ENCODE results near the gene STAU1. TPM values are rescaled to one million over a fixed set of nuclear protein-coding genes. Genes with fewer than 3 reads are reported as not detected.

STAU1 gene
- total and polyA plus RNA-seq, 2 donors (not counting 1 experiment from before 2014, with no cell fraction given) = 48.1 to 79.8 TPM

DNA sequence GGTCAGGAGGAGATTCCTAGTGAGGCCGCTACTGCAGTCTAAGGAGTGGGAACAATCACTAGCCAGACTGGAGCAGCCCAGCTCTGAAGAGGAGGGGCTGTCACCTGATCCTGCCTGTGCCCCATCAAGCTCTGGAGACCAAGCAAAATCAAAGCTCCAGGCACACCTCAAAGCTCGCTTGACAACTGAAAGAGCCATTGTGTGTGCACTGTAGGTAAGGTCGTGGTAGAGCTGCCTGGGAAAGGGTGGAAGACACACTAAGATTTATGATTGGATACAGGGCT lies 83.8 kb downstream of the STAU1 start:
- no peak for DNase-seq (ENCODE audit: low read depth in 2 of 2)
- Histone ChIP-seq H3K9me3 (ENCODE audit: control insufficient read depth, insufficient read depth, low read depth, low read length) (no peaks in the 10 kb centered on the region), H3K4me3 (replicated peaks in 1 of 4; ENCODE audit: control extremely low read depth in 1 of 4, insufficient read depth in 1 of 4, low read depth in 3 of 4, low read length in 4 of 4) (no peak overlapping the region), H3K4me1 (ENCODE audit: control insufficient read depth, extremely low read depth, insufficient read depth, low read length) (no peaks in the 10 kb centered on the region), H3K9ac (ENCODE audit: insufficient read depth, low read length) (no peak overlapping the region), H3K27ac (ENCODE audit: insufficient read depth, low read length) (no peak overlapping the region), H3K27me3 (ENCODE audit: control insufficient read depth, insufficient read depth, low read length) (no peaks in the 10 kb centered on the region), H3K4me2 (ENCODE audit: extremely low read depth, insufficient read depth, low read length) (no peak overlapping the region), H3K36me3 (ENCODE audit: control insufficient read depth, insufficient read depth, low read length) (peaks cover 6% of the 10 kb centered on the region), H4K20me1 (ENCODE audit: control insufficient read depth, extremely low read depth, insufficient read depth, low read length) (no peaks in the 10 kb centered on the region), H3K79me2 (ENCODE audit: control insufficient read depth, insufficient read depth, low read length) (no peaks in the 10 kb centered on the region), H2AFZ (ENCODE audit: low read length) (no peak overlapping the region)
- TF ChIP-seq EZH2 (IDR thresholded peaks at IDR 0.05; ENCODE audit: low read length, missing control alignments) = no peak
- TF ChIP-seq, protein P1, sequence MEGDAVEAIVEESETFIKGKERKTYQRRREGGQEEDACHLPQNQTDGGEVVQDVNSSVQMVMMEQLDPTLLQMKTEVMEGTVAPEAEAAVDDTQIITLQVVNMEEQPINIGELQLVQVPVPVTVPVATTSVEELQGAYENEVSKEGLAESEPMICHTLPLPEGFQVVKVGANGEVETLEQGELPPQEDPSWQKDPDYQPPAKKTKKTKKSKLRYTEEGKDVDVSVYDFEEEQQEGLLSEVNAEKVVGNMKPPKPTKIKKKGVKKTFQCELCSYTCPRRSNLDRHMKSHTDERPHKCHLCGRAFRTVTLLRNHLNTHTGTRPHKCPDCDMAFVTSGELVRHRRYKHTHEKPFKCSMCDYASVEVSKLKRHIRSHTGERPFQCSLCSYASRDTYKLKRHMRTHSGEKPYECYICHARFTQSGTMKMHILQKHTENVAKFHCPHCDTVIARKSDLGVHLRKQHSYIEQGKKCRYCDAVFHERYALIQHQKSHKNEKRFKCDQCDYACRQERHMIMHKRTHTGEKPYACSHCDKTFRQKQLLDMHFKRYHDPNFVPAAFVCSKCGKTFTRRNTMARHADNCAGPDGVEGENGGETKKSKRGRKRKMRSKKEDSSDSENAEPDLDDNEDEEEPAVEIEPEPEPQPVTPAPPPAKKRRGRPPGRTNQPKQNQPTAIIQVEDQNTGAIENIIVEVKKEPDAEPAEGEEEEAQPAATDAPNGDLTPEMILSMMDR (conservative IDR thresholded peaks at IDR 0.05 in 1 of 2, IDR thresholded peaks at IDR 0.05 in 1 of 2; ENCODE audit: low read depth in 1 of 2, low read length in 2 of 2) = no peak

DNA sequence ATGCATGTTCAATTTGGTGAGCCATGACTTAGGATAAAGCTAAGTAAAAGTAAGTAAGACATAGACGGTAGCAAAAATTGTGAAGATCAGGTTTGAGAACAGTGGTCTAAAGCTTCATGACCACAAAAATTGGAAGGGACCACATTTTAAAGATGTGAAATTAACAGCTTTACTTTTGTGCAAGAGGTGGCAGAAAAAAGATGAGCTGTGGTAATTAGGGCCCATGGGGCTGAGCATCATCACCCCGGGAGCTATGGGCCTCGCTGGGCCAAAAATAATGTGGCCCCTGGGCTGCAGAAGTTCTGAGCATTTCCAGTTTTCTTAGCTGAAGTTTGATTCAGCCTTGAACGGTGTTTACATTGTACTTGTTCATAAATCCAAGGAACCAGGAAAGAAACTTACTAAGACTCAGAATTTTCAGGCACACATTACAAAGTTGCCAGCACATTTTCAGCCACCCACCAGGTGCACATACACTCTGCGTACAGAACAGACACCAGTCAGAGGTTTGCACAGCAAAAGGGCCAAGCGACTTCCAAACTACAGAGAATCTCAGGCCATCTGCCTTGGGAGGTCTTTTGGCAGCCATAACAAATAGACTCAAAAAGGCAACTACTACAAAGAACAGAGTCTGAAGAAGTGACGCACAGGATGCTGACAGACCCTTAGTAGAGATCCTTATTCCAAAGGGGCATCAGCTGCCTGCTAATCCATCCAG lies 84.3 kb downstream of the STAU1 start:
- no peak overlapping the region for H2AFZ ChIP-seq (ENCODE audit: low read length)
- no peak overlapping the region for H3K27ac ChIP-seq (ENCODE audit: insufficient read depth, low read length)
- H3K4me3 ChIP-seq (replicated peaks in 1 of 4; ENCODE audit: control extremely low read depth in 1 of 4, insufficient read depth in 1 of 4, low read depth in 3 of 4, low read length in 4 of 4) = no peak overlapping the region
- H3K27me3 ChIP-seq (ENCODE audit: control insufficient read depth, insufficient read depth, low read length) = no peaks in the 10 kb centered on the region
- peaks cover 6% of the 10 kb centered on the region for H3K36me3 ChIP-seq (ENCODE audit: control insufficient read depth, insufficient read depth, low read length)
- DNase-seq (ENCODE audit: low read depth in 2 of 2) = no peak
- H3K9ac ChIP-seq (ENCODE audit: insufficient read depth, low read length) = no peak overlapping the region
- no peaks in the 10 kb centered on the region for H3K9me3 ChIP-seq (ENCODE audit: control insufficient read depth, insufficient read depth, low read depth, low read length)
- no peaks in the 10 kb centered on the region for H3K79me2 ChIP-seq (ENCODE audit: control insufficient read depth, insufficient read depth, low read length)
- no peaks in the 10 kb centered on the region for H3K4me1 ChIP-seq (ENCODE audit: control insufficient read depth, extremely low read depth, insufficient read depth, low read length)
- TF ChIP-seq, protein P1 (conservative IDR thresholded peaks at IDR 0.05 in 1 of 2, IDR thresholded peaks at IDR 0.05 in 1 of 2; ENCODE audit: low read depth in 1 of 2, low read length in 2 of 2) = no peak
- TF ChIP-seq EZH2 (IDR thresholded peaks at IDR 0.05; ENCODE audit: low read length, missing control alignments) = no peak
- no peaks in the 10 kb centered on the region for H4K20me1 ChIP-seq (ENCODE audit: control insufficient read depth, extremely low read depth, insufficient read depth, low read length)
- H3K4me2 ChIP-seq (ENCODE audit: extremely low read depth, insufficient read depth, low read length) = no peak overlapping the region

DNA sequence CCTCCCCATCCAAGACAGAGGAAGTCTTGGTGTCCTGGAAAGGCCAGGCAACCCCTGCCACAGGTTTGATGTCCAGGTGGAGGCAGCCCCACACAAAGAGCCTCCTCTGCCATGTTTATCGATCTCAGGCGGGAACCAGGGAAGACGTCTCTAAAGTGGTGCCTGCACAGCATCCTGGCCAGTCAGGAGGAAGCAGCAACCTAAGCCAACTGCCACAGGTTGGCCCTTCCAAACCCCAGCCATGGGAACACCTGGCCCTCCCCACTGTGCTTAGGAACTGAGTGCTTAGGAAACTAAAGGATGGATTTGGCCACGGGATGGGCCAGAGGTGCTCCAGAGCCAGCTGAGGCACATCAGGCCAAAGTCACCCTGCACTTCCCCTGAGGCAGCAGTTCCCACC lies 85.1 kb downstream of the STAU1 start:
- H3K9ac ChIP-seq (ENCODE audit: insufficient read depth, low read length) = no peak overlapping the region
- no peak for TF ChIP-seq EZH2 (IDR thresholded peaks at IDR 0.05; ENCODE audit: low read length, missing control alignments)
- TF ChIP-seq, protein P1 (conservative IDR thresholded peaks at IDR 0.05 in 1 of 2, IDR thresholded peaks at IDR 0.05 in 1 of 2; ENCODE audit: low read depth in 1 of 2, low read length in 2 of 2) = no peak
- H3K79me2 ChIP-seq (ENCODE audit: control insufficient read depth, insufficient read depth, low read length) = no peaks in the 10 kb centered on the region
- H2AFZ ChIP-seq (ENCODE audit: low read length) = no peak overlapping the region
- no peaks in the 10 kb centered on the region for H3K4me1 ChIP-seq (ENCODE audit: control insufficient read depth, extremely low read depth, insufficient read depth, low read length)
- no peak overlapping the region for H3K4me3 ChIP-seq (replicated peaks in 1 of 4; ENCODE audit: control extremely low read depth in 1 of 4, insufficient read depth in 1 of 4, low read depth in 3 of 4, low read length in 4 of 4)
- no peak overlapping the region for H3K27ac ChIP-seq (ENCODE audit: insufficient read depth, low read length)
- DNase-seq (ENCODE audit: low read depth in 2 of 2) = no peak
- no peaks in the 10 kb centered on the region for H3K9me3 ChIP-seq (ENCODE audit: control insufficient read depth, insufficient read depth, low read depth, low read length)
- H4K20me1 ChIP-seq (ENCODE audit: control insufficient read depth, extremely low read depth, insufficient read depth, low read length) = no peaks in the 10 kb centered on the region
- H3K4me2 ChIP-seq (ENCODE audit: extremely low read depth, insufficient read depth, low read length) = no peak overlapping the region
- H3K36me3 ChIP-seq (ENCODE audit: control insufficient read depth, insufficient read depth, low read length) = peaks cover 9% of the 10 kb centered on the region
- H3K27me3 ChIP-seq (ENCODE audit: control insufficient read depth, insufficient read depth, low read length) = no peaks in the 10 kb centered on the region

All from fibroblast of lung (primary cell).